ENCODE measurements around the gene RCSD1. TPM values are rescaled to one million over a fixed set of nuclear protein-coding genes. Genes with fewer than 3 reads are reported as not detected.
A peak's percentile ranks its signal among the peaks of the same experiment; 100 is the strongest.
"Not testable (repeated sequence)": the region's sequence is repeated elsewhere in the genome, so short reads cannot be mapped to it uniquely, and the experiment has no call there.

Gene RCSD1
- polyA plus RNA-seq (2013, experiment 1 of 2; ENCODE audit: insufficient read length), result 0.30 TPM
- polyA plus RNA-seq (2013, experiment 2 of 2; ENCODE audit: insufficient read length), result 0.75 TPM

GRCh38 chr1:167629681-167630567, at the start of gene RCSD1:
Gene RCSD1 (plus strand): TSS chr1:167630232. CDS start chr1:167630424, 192 bp downstream.
- DNase-seq, result no peak

GRCh38 chr1:167582064-167582463, 48.0 kb upstream of the RCSD1 start:
- DNase-seq, result no peak

GRCh38 chr1:167582722-167583121, 47.3 kb upstream of the RCSD1 start:
- no peak for DNase-seq

GRCh38 chr1:167584581-167584980, 45.5 kb upstream of the RCSD1 start:
- no peak for DNase-seq

- no peak for DNase-seq
These were observed 42.7 kb upstream of the RCSD1 start for GRCh38 chr1:167587342-167587741.

- no peak for DNase-seq
These were observed 42.2 kb upstream of the RCSD1 start for GRCh38 chr1:167587872-167588271.

GRCh38 chr1:167588361-167588760, 41.7 kb upstream of the RCSD1 start:
- no peak for DNase-seq

GRCh38 chr1:167592475-167592874, 37.6 kb upstream of the RCSD1 start:
- DNase-seq, result no peak

GRCh38 chr1:167593860-167594259, 36.2 kb upstream of the RCSD1 start:
- no peak for DNase-seq

GRCh38 chr1:167594822-167595221, 35.2 kb upstream of the RCSD1 start:
- DNase-seq, result no peak

- DNase-seq, result peak; percentile 40
These were observed 30.0 kb upstream of the RCSD1 start for GRCh38 chr1:167599957-167600581.

- DNase-seq, result peak; percentile 27
These were observed 28.3 kb upstream of the RCSD1 start for GRCh38 chr1:167601442-167602383.

- DNase-seq, result no peak
These were observed 27.2 kb upstream of the RCSD1 start for GRCh38 chr1:167602840-167603239.

GRCh38 chr1:167605576-167605975, 24.5 kb upstream of the RCSD1 start:
- no peak for DNase-seq

GRCh38 chr1:167611983-167612382, 18.0 kb upstream of the RCSD1 start:
- no peak for DNase-seq

GRCh38 chr1:167612587-167613385, 17.2 kb upstream of the RCSD1 start:
- DNase-seq, result no peak

- DNase-seq, result not testable (repeated sequence)
These were observed 16.0 kb upstream of the RCSD1 start for GRCh38 chr1:167613984-167614383.

- DNase-seq, result no peak
These were observed 15.2 kb upstream of the RCSD1 start for GRCh38 chr1:167614851-167615250.

GRCh38 chr1:167616521-167616920, 13.5 kb upstream of the RCSD1 start:
- DNase-seq, result no peak

- peak; percentile 53 for DNase-seq
These were observed 12.6 kb upstream of the RCSD1 start for GRCh38 chr1:167617153-167618147.
